Measurements from ENCODE around the gene RNF186.

Gene RNF186

DNA sequence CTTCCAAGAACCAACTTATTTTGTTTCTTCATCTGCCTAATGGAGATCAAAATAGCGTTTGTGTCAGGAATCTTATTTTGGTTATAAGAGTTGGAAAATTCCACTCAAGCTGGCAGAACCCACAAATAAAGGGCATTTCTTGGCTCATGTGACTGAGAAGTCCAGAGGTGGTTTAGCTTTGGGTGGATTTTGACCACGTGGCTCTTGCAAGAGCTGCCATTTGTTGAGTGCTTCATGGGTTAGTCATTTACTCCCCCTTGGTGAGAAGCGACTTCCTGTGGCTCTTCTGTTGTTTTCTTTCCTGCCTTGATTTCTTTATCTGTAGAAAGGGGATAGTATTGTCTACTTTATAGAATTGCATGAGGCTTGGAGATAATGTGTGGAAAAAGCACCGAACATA is 9.5 kb upstream of the RNF186 start:
- no peak for DNase-seq (ENCODE audit: low read depth, low spot score)

- DNase-seq (ENCODE audit: low read depth, low spot score): no peak
Observed at GRCh38 chr1:19824036-19824435, 9.0 kb upstream of the RNF186 start.

GRCh38 chr1:19819701-19820100 is 4.6 kb upstream of the RNF186 start:
- DNase-seq (ENCODE audit: low read depth, low spot score): no peak

DNA sequence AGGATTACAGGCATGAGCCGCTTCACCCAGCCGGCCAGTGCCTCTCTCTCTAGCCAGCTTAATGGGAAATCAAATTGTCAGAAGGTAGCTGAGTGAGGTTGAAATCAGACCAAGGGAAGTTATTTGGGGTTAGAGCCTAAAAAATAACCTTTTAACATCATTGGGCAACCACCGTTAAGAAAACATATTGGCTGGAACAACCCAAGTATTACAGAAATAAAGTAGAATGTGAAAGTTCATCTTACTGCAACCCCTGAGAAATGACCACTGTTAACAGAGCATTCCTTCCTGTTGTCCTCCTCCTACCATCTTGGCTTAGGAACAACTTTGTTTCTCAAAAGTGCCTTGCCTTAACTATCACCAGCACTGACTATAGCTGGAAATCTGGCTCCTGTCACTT is 3.2 kb upstream of the RNF186 start:
- DNase-seq (ENCODE audit: low read depth, low spot score): no peak

- DNase-seq (ENCODE audit: low read depth, low spot score): no peak
Observed at GRCh38 chr1:19817160-19817559, 2.1 kb upstream of the RNF186 start.

GRCh38 chr1:19816737-19817086 is 1.6 kb upstream of the RNF186 start:
- DNase-seq (ENCODE audit: low read depth, low spot score): peak; percentile 57

DNA sequence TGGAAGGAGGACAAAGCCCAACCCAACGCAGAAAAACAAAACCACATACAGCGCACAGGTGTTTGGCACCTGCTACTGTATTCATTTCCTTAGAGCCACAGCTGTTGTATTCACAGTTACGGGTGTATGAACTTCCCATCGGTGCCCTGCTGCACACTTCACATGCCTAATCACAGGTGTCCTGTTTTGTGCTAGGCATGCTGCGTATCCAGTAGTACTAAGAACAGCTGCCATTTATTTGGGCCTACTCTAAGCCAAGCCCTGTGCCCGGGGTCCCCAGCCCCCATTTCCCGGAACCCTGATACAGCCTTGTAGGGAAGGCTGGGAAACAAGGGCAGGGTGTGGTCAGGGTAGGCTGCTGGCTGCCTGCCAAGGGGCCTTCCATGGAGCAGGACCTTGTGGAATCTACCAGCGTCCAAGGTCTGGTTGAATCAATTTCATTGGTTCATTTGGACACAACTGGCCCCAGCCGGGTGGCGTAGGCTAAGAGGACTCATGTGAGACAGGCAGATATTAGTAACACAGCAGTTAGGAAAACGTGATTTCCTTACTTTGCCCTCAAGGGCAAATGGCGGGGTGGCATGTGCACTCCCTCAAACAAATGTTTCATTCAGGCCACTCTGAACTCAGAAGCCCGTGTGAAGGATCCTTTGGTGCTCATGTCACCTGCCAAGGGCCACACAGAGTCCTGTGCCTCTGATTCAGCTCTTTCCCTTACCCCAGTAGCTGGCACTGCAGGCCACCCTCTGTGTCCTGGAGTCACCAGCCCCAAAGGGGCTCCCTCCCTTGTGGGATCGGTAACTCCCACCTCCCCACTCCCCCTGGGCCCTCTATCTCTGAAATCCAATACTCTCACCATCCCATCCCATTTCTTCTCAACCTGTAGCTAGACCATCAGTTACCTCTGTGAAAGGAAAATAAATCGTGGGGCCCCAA is 986 bp upstream of the RNF186 start:
- no peak for DNase-seq (ENCODE audit: low read depth, low spot score)

GRCh38 chr1:19814244-19814661 is 830 bp downstream of the RNF186 start:
- DNase-seq (ENCODE audit: low read depth, low spot score): no peak

- no peak for DNase-seq (ENCODE audit: low read depth, low spot score)
Observed at GRCh38 chr1:19813643-19813960, 1.5 kb downstream of the RNF186 start.

GRCh38 chr1:19812875-19813642 is 2.0 kb downstream of the RNF186 start:
- no peak for DNase-seq (ENCODE audit: low read depth, low spot score)

- DNase-seq (ENCODE audit: low read depth, low spot score): no peak
Observed at GRCh38 chr1:19811206-19811851, 3.8 kb downstream of the RNF186 start.

GRCh38 chr1:19809044-19809750 is 5.9 kb downstream of the RNF186 start:
- DNase-seq (ENCODE audit: low read depth, low spot score): no peak

DNA sequence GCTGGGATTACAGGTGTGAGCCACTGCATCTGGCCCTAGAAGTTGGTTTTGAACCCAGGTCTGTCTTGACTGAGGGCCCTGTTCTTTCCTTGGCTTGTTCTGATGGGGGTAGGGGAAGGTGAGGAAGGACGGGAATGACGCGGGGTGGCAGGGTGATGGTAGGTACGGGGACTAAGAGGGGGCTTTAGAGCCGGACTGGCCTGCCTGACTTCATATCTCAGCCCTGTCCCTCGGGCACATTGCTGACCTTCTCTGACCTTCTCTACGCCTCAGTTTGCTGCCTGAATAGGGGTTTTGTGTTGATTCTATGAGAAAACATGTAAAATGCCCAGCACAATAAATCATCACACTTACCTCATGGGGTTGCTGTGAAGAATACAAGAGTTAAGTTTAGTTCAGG is 6.7 kb downstream of the RNF186 start:
- DNase-seq (ENCODE audit: low read depth, low spot score): no peak

- DNase-seq (ENCODE audit: low read depth, low spot score): no peak
Observed at GRCh38 chr1:19804831-19805251, 10.2 kb downstream of the RNF186 start.

GRCh38 chr1:19802269-19802668 is 12.8 kb downstream of the RNF186 start:
- no peak for DNase-seq (ENCODE audit: low read depth, low spot score)

- DNase-seq (ENCODE audit: low read depth, low spot score): no peak
Observed at GRCh38 chr1:19800076-19800804, 14.8 kb downstream of the RNF186 start.

DNA sequence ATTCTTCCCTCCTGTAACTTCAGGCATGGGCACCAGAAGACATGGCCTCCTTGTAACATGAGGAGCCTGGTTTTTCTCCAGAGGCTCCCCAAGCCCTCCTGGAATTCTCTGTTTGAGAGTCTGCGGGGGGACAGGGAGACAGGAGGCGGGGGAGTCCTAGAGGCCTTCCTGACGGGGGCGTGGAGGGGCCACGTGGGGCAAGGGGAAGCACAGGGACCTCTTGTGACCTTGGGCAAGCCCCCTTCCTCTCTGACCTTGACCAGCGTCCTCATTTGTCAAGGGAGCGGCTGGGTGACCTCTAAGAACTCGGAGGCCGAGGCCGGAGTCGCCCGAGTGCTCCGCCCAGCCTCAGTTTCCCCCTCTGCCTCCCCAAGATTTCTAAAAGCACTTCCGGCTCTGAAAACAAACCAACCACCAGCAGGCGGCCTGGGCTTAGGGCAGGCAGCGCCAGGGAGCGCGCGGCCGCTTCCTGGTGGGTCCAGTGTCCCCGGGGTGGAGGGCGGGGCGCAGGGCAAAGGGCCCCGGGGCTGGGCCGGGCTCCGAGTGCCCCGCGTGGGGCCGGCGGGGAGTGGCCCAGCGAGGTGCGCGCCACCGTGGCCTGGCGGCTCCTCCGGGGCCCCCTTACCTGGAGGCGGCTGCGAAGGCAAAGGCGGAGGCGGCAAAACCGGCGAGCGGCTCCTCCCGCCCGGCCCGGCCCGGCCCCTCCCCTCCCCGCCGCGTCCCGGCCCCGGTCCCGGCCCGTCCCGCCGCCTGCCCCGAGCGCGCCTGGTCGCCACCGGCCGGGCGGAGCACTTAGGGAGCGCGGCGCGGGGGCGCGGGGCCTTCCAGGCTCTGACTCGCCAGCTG is 15.6 kb downstream of the RNF186 start, which contains the start of gene TMCO4:
Gene TMCO4 (minus strand): TSS at position 687 of the 846 bp plus-strand sequence. CDS start 19,158 bp downstream, outside the sequence.
- DNase-seq (ENCODE audit: low read depth, low spot score): no peak

GRCh38 chr1:19798486-19799229 is 16.4 kb downstream of the RNF186 start:
- DNase-seq (ENCODE audit: low read depth, low spot score): no peak

GRCh38 chr1:19797827-19798226 is 17.3 kb downstream of the RNF186 start:
- no peak for DNase-seq (ENCODE audit: low read depth, low spot score)

Measured in iPS DF 19.7 (cell line).